ENCODE data around the gene ADARB2.

GRCh38 chr10:1249142-1249920 is 488.0 kb downstream of the ADARB2 start:
- TF ChIP-seq POLR2A (IDR thresholded peaks at IDR 0.05; ENCODE audit: low read depth, low read length) (no peak), CBX5 (IDR thresholded peaks at IDR 0.05; ENCODE audit: low read depth) (no peak), TAF1 (IDR thresholded peaks at IDR 0.05; ENCODE audit: borderline replicate concordance, low read depth, low read length) (no peak), EZH2 (IDR thresholded peaks at IDR 0.05; ENCODE audit: borderline replicate concordance, control insufficient read depth, low read depth, low read length) (no peak), SREBF2 (IDR thresholded peaks at IDR 0.05; ENCODE audit: low read length) (no peak), PBX3 (IDR thresholded peaks at IDR 0.05; ENCODE audit: insufficient replicate concordance, low read depth, low read length) (no peak)

Measured in GM12878 (cell line).